ENCODE data around the gene AQP10. TPM values are rescaled to one million over a fixed set of nuclear protein-coding genes. Genes with fewer than 3 reads are reported as not detected.
"Not testable (repeated sequence)": the region's sequence is repeated elsewhere in the genome, so short reads cannot be mapped to it uniquely, and the experiment has no call there.

The AQP10 gene
- total and polyA plus RNA-seq, 2 donors: 0.05 to 0.09 TPM

DNA sequence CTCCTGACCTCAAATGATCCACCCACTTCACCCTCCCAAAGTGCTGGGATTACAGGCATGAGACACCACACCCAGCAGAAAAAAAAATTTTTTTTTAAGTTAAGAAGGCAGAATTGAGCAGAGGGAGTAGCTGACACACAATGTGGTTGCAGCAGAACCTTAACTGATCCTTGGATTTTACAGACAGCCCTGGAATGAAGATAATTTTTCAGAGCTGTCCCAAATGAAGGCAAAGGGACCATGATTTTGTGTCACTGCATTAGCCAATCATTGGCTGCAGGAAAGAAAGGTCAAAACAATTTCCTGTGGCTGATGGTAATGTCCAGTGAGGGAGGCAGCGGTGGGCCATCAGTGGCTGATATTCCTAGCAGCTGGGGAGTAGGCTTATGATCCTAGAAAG lies 19.3 kb upstream of the AQP10 start:
- whole genome bisulfite sequencing: 95% methylated on average over 1 of the region's 1 CpG
- no peak for DNase-seq (ENCODE audit: low read depth in 6 of 9, low spot score in 9 of 9)
- no peaks in the 10 kb centered on the region for H3K27me3 ChIP-seq (ENCODE audit: control insufficient read depth in 2 of 2, insufficient read depth in 1 of 2, low read length in 1 of 2)
- no peaks in the 10 kb centered on the region for H3K9me3 ChIP-seq (ENCODE audit: control insufficient read depth in 2 of 2, insufficient read depth in 1 of 2, low read length in 1 of 2)
- H3K4me3 ChIP-seq (ENCODE audit: low read length in 2 of 2): no peak overlapping the region
- no peaks in the 10 kb centered on the region for H3K36me3 ChIP-seq (ENCODE audit: control insufficient read depth in 2 of 2, insufficient read depth in 2 of 2, low read length in 1 of 2)
- H3K4me1 ChIP-seq (ENCODE audit: control insufficient read depth in 2 of 2, insufficient read depth in 2 of 2, low read length in 2 of 2): no peaks in the 10 kb centered on the region
- no peak overlapping the region for H3K27ac ChIP-seq (ENCODE audit: low read depth in 1 of 2, low read length in 1 of 2)

DNA sequence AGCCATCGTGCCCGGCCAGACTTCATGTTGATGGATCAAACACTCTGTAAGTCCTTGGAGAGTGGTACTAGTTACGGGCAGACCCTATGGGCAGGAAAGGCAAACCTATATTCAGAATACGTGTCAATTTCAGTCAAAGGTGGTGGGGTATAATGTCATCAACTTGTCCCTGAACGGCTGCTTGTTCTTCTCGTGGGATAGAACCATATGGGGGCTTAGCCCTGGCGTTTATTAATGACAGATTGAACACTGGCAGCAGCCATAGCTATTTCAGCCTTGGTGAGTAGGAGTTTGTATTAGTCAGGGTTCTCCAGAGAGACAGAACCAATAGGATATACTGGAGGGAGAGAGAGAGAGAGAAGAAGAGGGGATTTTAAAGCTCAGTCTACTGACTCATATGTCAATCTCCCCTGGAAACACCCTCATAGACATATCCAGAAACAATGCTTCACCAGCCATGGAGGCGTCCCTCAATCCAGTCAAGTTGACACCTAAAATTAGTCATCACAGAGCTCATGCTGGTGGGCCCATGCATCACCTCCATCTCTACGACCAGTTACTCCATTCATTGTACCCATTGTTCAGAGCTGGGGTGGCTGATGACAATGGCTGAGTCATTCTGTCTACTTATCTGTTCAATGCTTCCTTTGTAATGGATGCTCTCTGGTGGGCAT lies 16.1 kb upstream of the AQP10 start:
- H3K9me3 ChIP-seq (ENCODE audit: control insufficient read depth in 2 of 2, insufficient read depth in 1 of 2, low read length in 1 of 2): peaks cover 0 to 4% of the 10 kb centered on the region in 2 donors
- H3K27me3 ChIP-seq (ENCODE audit: control insufficient read depth in 2 of 2, insufficient read depth in 1 of 2, low read length in 1 of 2): no peaks in the 10 kb centered on the region
- no peak for DNase-seq (ENCODE audit: low read depth in 6 of 9, low spot score in 9 of 9)
- 92% methylated on average over 9 of the region's 9 CpGs for WGBS
- no peaks in the 10 kb centered on the region for H3K36me3 ChIP-seq (ENCODE audit: control insufficient read depth in 2 of 2, insufficient read depth in 2 of 2, low read length in 1 of 2)
- no peak overlapping the region for H3K27ac ChIP-seq (ENCODE audit: low read depth in 1 of 2, low read length in 1 of 2)
- no peak overlapping the region for H3K4me3 ChIP-seq (ENCODE audit: low read length in 2 of 2)
- H3K4me1 ChIP-seq (ENCODE audit: control insufficient read depth in 2 of 2, insufficient read depth in 2 of 2, low read length in 2 of 2): no peaks in the 10 kb centered on the region

DNA sequence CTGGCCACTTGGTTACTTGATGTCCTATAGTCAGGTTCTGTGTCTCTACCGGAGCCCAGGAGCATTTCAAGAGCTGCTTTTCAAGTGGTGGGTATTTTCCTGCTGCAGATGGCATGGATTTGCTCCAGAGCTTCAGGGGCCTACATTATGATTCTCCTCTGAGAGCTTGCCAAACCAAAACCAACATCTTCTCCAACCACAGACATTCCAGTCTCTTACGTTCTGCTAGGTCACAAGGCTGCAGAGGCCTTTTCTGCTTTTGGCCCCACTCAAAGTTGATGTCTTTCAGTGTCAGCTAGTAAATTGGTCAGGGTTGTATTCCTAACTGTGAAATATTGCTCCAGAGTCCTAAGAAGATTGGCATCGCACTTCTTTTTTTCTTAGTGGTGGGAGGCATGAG lies 14.7 kb upstream of the AQP10 start:
- no peaks in the 10 kb centered on the region for H3K36me3 ChIP-seq (ENCODE audit: control insufficient read depth in 2 of 2, insufficient read depth in 2 of 2, low read length in 1 of 2)
- no peaks in the 10 kb centered on the region for H3K4me1 ChIP-seq (ENCODE audit: control insufficient read depth in 2 of 2, insufficient read depth in 2 of 2, low read length in 2 of 2)
- no peak overlapping the region for H3K27ac ChIP-seq (ENCODE audit: low read depth in 1 of 2, low read length in 1 of 2)
- H3K27me3 ChIP-seq (ENCODE audit: control insufficient read depth in 2 of 2, insufficient read depth in 1 of 2, low read length in 1 of 2): no peaks in the 10 kb centered on the region
- 95% methylated on average over 3 of the region's 3 CpGs for WGBS
- H3K4me3 ChIP-seq (ENCODE audit: low read length in 2 of 2): no peak overlapping the region
- peaks cover 0 to 4% of the 10 kb centered on the region in 2 donors for H3K9me3 ChIP-seq (ENCODE audit: control insufficient read depth in 2 of 2, insufficient read depth in 1 of 2, low read length in 1 of 2)
- DNase-seq (ENCODE audit: low read depth in 6 of 9, low spot score in 9 of 9): no peak

DNA sequence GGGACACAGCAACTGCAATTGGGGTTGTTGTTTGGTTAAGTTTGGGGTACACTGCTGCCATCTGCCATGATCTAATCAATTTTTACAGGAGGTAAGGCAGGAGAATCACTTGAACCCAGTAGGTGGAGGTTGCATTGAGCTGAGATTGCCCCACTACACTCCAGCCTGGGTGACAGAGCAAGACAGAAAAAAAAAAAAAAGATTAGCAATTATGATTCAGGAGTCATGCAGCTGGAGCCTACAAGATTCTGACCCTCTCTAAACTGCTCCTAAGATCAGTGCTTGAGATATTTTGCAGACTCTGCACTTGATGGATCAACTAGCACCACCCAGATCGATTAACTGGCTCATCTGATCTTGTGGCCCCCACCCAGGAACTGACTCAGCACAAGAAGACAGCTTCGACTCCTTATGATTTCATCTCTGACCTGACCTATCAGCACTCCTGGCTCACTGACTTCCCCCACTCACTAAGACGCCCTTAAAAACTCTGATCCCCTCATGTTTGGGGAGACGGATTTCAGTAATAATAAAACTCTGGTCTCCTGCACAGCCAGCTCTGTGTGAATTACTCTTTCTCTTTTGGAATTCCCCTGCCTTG lies 13.1 kb upstream of the AQP10 start:
- not testable (repeated sequence) for H3K27ac ChIP-seq (ENCODE audit: low read depth in 1 of 2, low read length in 1 of 2); H3K4me1 ChIP-seq (ENCODE audit: control insufficient read depth in 2 of 2, insufficient read depth in 2 of 2, low read length in 2 of 2); H3K27me3 ChIP-seq (ENCODE audit: control insufficient read depth in 2 of 2, insufficient read depth in 1 of 2, low read length in 1 of 2); H3K4me3 ChIP-seq (ENCODE audit: low read length in 2 of 2); DNase-seq (ENCODE audit: low read depth in 6 of 9, low spot score in 9 of 9); H3K9me3 ChIP-seq (ENCODE audit: control insufficient read depth in 2 of 2, insufficient read depth in 1 of 2, low read length in 1 of 2); H3K36me3 ChIP-seq (ENCODE audit: control insufficient read depth in 2 of 2, insufficient read depth in 2 of 2, low read length in 1 of 2)
- 71% methylated on average over 4 of the region's 4 CpGs for WGBS

DNA sequence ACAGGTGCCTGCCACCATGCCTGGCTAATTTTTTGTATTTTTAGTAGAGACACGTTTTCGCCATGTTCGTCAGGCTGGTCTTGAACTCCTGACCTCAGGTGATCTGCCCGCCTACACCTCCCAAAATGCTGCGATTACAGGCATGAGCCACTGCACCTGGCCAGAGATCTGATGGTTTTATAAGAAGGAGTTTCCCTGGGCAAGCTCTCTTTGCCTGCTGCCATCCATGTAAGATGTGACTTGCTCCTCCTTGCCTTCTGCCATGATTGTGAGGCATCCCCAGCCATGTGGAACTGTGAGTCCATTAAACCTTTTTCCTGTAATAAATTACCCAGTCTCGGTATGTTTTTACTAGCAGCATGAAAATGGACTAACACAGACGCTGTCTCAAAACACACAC lies 11.8 kb upstream of the AQP10 start:
- H3K36me3 ChIP-seq (ENCODE audit: control insufficient read depth in 2 of 2, insufficient read depth in 2 of 2, low read length in 1 of 2); H3K27ac ChIP-seq (ENCODE audit: low read depth in 1 of 2, low read length in 1 of 2); H3K9me3 ChIP-seq (ENCODE audit: control insufficient read depth in 2 of 2, insufficient read depth in 1 of 2, low read length in 1 of 2); H3K27me3 ChIP-seq (ENCODE audit: control insufficient read depth in 2 of 2, insufficient read depth in 1 of 2, low read length in 1 of 2); DNase-seq (ENCODE audit: low read depth in 6 of 9, low spot score in 9 of 9); H3K4me3 ChIP-seq (ENCODE audit: low read length in 2 of 2); H3K4me1 ChIP-seq (ENCODE audit: control insufficient read depth in 2 of 2, insufficient read depth in 2 of 2, low read length in 2 of 2): not testable (repeated sequence)
- 91% methylated on average over 7 of the region's 7 CpGs for WGBS

DNA sequence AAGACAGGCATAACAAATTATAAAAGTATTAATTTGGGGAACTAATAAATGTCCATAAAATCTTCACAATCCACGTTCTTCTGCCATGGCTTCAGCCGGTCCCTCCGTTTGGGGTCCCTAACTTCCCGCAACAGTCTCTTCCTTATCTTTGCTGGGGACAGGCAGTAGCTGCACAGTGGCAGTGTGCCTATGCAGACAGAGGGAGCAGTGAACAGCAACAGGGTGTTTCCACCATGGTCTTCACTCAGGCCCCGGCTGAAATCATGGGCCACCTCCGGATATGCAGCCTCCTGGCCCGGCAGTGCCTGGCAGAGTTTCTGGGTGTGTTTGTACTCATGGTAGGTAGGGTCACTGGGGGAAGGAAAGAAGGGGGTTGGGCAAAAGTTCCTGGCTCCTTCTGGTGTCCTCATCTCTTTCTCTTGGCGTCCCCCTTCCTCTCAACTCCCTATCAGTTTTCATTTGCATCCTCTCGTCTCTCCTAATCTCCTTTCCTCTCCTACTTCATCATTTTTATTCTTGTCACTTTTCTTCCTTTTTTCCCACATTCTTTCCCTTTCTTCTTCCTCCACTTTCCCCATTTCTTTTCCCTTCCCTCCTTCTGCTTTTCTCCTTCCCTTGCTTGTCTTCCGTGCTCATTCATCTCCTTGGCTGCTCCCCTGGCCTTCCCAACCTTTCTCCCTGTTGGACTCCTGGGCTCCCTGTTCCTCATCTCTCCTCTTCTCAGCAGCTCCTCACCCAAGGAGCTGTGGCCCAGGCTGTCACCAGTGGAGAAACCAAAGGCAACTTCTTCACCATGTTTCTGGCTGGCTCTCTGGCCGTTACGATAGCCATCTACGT lies 8.4 kb upstream of the AQP10 start:
- not testable (repeated sequence) for H3K4me3 ChIP-seq (ENCODE audit: low read length in 2 of 2); H3K36me3 ChIP-seq (ENCODE audit: control insufficient read depth in 2 of 2, insufficient read depth in 2 of 2, low read length in 1 of 2); H3K27me3 ChIP-seq (ENCODE audit: control insufficient read depth in 2 of 2, insufficient read depth in 1 of 2, low read length in 1 of 2); H3K27ac ChIP-seq (ENCODE audit: low read depth in 1 of 2, low read length in 1 of 2); H3K4me1 ChIP-seq (ENCODE audit: control insufficient read depth in 2 of 2, insufficient read depth in 2 of 2, low read length in 2 of 2); DNase-seq (ENCODE audit: low read depth in 6 of 9, low spot score in 9 of 9)
- H3K9me3 ChIP-seq (ENCODE audit: control insufficient read depth in 2 of 2, insufficient read depth in 1 of 2, low read length in 1 of 2): peaks cover 0 to 11% of the 10 kb centered on the region in 2 donors
- 88% methylated on average over 13 of the region's 13 CpGs for WGBS

DNA sequence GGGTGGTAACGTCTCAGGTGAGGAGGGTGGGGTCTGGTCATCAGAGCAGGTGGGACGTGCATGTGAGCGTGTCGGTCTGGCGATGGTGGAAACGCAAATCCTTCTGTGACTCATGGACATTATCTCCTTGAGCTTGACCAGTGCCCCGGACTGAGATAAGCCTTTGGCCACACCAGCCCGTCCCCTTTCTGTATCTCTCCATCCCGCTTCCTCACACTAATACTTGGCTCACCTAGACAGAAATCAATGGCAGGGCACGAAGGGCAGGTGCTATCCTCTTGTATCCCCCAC lies 7.9 kb upstream of the AQP10 start:
- H3K27me3 ChIP-seq (ENCODE audit: control insufficient read depth in 2 of 2, insufficient read depth in 1 of 2, low read length in 1 of 2): no peaks in the 10 kb centered on the region
- H3K36me3 ChIP-seq (ENCODE audit: control insufficient read depth in 2 of 2, insufficient read depth in 2 of 2, low read length in 1 of 2): no peaks in the 10 kb centered on the region
- no peaks in the 10 kb centered on the region for H3K4me1 ChIP-seq (ENCODE audit: control insufficient read depth in 2 of 2, insufficient read depth in 2 of 2, low read length in 2 of 2)
- DNase-seq (ENCODE audit: low read depth in 6 of 9, low spot score in 9 of 9): no peak
- no peak overlapping the region for H3K4me3 ChIP-seq (ENCODE audit: low read length in 2 of 2)
- 93% methylated on average over 10 of the region's 10 CpGs for WGBS
- H3K27ac ChIP-seq (ENCODE audit: low read depth in 1 of 2, low read length in 1 of 2): no peak overlapping the region
- H3K9me3 ChIP-seq (ENCODE audit: control insufficient read depth in 2 of 2, insufficient read depth in 1 of 2, low read length in 1 of 2): peaks cover 0 to 11% of the 10 kb centered on the region in 2 donors

DNA sequence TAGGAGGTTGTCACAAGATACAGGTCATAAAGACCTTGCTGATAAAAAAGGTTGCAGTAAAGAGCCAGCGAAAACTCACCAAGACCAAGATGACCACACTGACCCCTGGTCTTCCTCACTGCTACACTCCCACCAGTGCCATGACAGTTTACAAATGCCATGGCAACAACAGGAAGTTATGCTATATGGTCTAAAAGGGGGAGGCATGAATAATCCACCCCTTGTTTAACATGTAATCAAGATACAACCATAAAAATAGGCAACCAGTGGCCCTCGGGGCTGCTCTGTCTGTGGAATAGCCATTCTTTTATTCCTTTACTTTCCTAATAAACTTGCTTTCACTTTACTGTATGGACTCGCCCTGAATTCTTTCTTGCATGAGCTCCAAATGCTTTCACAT lies 6.7 kb upstream of the AQP10 start:
- not testable (repeated sequence) for H3K27me3 ChIP-seq (ENCODE audit: control insufficient read depth in 2 of 2, insufficient read depth in 1 of 2, low read length in 1 of 2); DNase-seq (ENCODE audit: low read depth in 6 of 9, low spot score in 9 of 9); H3K9me3 ChIP-seq (ENCODE audit: control insufficient read depth in 2 of 2, insufficient read depth in 1 of 2, low read length in 1 of 2); H3K4me3 ChIP-seq (ENCODE audit: low read length in 2 of 2); H3K27ac ChIP-seq (ENCODE audit: low read depth in 1 of 2, low read length in 1 of 2); H3K4me1 ChIP-seq (ENCODE audit: control insufficient read depth in 2 of 2, insufficient read depth in 2 of 2, low read length in 2 of 2); H3K36me3 ChIP-seq (ENCODE audit: control insufficient read depth in 2 of 2, insufficient read depth in 2 of 2, low read length in 1 of 2)
- 93% methylated on average over 3 of the region's 3 CpGs for WGBS

DNA sequence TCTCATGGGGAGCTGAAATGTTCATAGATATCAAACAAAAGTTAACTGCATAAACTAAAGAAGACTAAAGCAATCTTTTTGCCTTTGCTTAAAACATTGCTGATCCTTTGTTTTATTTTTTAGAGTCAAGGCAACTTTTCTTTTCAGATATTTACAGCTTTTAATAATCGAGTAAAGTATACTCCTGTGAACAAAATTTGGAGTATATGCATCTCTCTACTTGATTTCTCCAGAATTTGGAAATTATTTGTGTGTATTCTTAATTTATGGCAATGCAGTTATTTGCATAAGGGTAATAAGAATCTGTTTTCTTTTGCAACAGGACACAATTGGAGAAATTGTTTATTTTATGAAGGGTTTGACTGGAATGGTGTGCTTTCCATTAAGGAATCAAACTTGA lies 4.2 kb upstream of the AQP10 start:
- 46% methylated on average over 1 of the region's 1 CpG for WGBS
- no peak for DNase-seq (ENCODE audit: low read depth in 6 of 9, low spot score in 9 of 9)

More for the DNA sequence above, 4.2 kb upstream of the AQP10 start:
- Histone ChIP-seq H3K4me3 (ENCODE audit: low read length in 2 of 2) (no peak overlapping the region), H3K27me3 (ENCODE audit: control insufficient read depth in 2 of 2, insufficient read depth in 1 of 2, low read length in 1 of 2) (no peaks in the 10 kb centered on the region), H3K4me1 (ENCODE audit: control insufficient read depth in 2 of 2, insufficient read depth in 2 of 2, low read length in 2 of 2) (no peaks in the 10 kb centered on the region), H3K27ac (ENCODE audit: low read depth in 1 of 2, low read length in 1 of 2) (no peak overlapping the region), H3K36me3 (ENCODE audit: control insufficient read depth in 2 of 2, insufficient read depth in 2 of 2, low read length in 1 of 2) (no peaks in the 10 kb centered on the region), H3K9me3 (ENCODE audit: control insufficient read depth in 2 of 2, insufficient read depth in 1 of 2, low read length in 1 of 2) (peaks cover 0 to 9% of the 10 kb centered on the region in 2 donors)
